Neural cell (in vitro differentiated cells): ENCODE measurements around the gene KCNIP2. TPM values are rescaled to one million over a fixed set of nuclear protein-coding genes. Genes with fewer than 3 reads are reported as not detected.

ENCODE experiments used
- H2AFZ ChIP-seq: fragments of 200-600, 300-800 bp; sonication (generic), shearing (Covaris generic); 2 replicates; pipeline ENCODE4 v1.6.0; 2014; ENCODE audit warnings: low read depth, mild to moderate bottlenecking, antibody characterized with exemption, low read length, moderate library complexity
- H3F3A ChIP-seq: fragments of 200-600 bp; shearing (Covaris generic); 2 replicates; pipeline ENCODE4 v1.6.1; 2016; ENCODE audit warnings: mild to moderate bottlenecking, moderate library complexity, mixed read lengths, antibody characterized with exemption, low read length; ENCODE audit not compliant: insufficient read depth, poor library complexity, severe bottlenecking
- H3K27ac ChIP-seq: fragments of 200-600, 300-800 bp; sonication (generic), shearing (Covaris generic); 2 replicates; pipeline ENCODE4 v1.5.1; 2014; ENCODE audit warnings: mild to moderate bottlenecking, low read length, moderate library complexity
- H3K27me3 ChIP-seq: fragments of 300-800, 200-600 bp; sonication (generic), shearing (Covaris generic); 2 replicates; pipeline ENCODE4 v1.6.0; 2014; ENCODE audit warnings: mild to moderate bottlenecking, low read depth, low read length, moderate library complexity; ENCODE audit not compliant: insufficient read depth
- H3K36me3 ChIP-seq: fragments of 300-800, 200-600 bp; sonication (generic), shearing (Covaris generic); 2 replicates; pipeline ENCODE4 v1.5.1; 2014; ENCODE audit warnings: mild to moderate bottlenecking, antibody characterized with exemption, low read length, moderate library complexity; ENCODE audit not compliant: insufficient read depth
- H3K4me2 ChIP-seq: fragments of 300-800, 200-600 bp; sonication (generic), shearing (Covaris generic); 2 replicates; pipeline ENCODE4 v1.6.0; 2014; ENCODE audit warnings: mild to moderate bottlenecking, low read length
- H3K4me3 ChIP-seq: fragments of 300-800, 200-600 bp; sonication (generic), shearing (Covaris generic); 2 replicates; pipeline ENCODE4 v1.5.1; 2014; ENCODE audit warnings: mild to moderate bottlenecking, low read length, moderate library complexity
- H3K79me2 ChIP-seq: fragments of 200-600 bp; shearing (Covaris generic); replicated peaks from 2 replicates; pipeline ENCODE4 v1.6.0; 2014; ENCODE audit warnings: mild to moderate bottlenecking, low read length, moderate library complexity; ENCODE audit not compliant: insufficient read depth
- H3K9ac ChIP-seq: fragments of 300-800, 200-600 bp; sonication (generic), shearing (Covaris generic); 2 replicates; pipeline ENCODE4 v1.6.1; 2016; ENCODE audit warnings: mild to moderate bottlenecking, low read length, mixed read lengths
- H3K9me2 ChIP-seq: fragments of 200-600 bp; shearing (Covaris generic); 2 replicates; pipeline ENCODE4 v1.6.1; 2016; ENCODE audit warnings: mild to moderate bottlenecking, low read length, mixed read lengths; ENCODE audit not compliant: insufficient read depth
- H3K9me3 ChIP-seq: fragments of 200-600, 300-800 bp; sonication (generic), shearing (Covaris generic); 2 replicates; pipeline ENCODE4 v1.6.1; 2016; ENCODE audit warnings: mild to moderate bottlenecking, mixed run types, low read length, moderate library complexity, mixed read lengths
- H4K20me1 ChIP-seq: fragments of 200-600 bp; shearing (Covaris generic); 2 replicates; pipeline ENCODE4 v1.6.1; 2016; ENCODE audit warnings: mild to moderate bottlenecking, mixed run types; ENCODE audit not compliant: insufficient read depth
- EP300 ChIP-seq: fragments of 450-650 bp; conservative IDR thresholded peaks from 2 replicates; pipeline ENCODE4 v1.6.1; 2014; ENCODE audit warnings: antibody characterized with exemption, mild to moderate bottlenecking, moderate library complexity; ENCODE audit not compliant: poor library complexity, severe bottlenecking
- EZH2 ChIP-seq: fragments of 200-600, 300-800 bp; shearing (Covaris generic), sonication (generic); IDR thresholded peaks from 2 replicates; pipeline ENCODE4 v1.6.1; 2014; ENCODE audit warnings: antibody characterized with exemption, low read length, borderline replicate concordance, mild to moderate bottlenecking; ENCODE audit not compliant: insufficient read depth, poor library complexity, severe bottlenecking
- MXI1 ChIP-seq: fragments of 450-650 bp; conservative IDR thresholded peaks from 2 replicates; pipeline ENCODE4 v1.6.1; 2014; ENCODE audit warnings: antibody characterized with exemption, mild to moderate bottlenecking; ENCODE audit not compliant: poor library complexity, severe bottlenecking
- POLR2AphosphoS5 ChIP-seq: IDR thresholded peaks from 2 replicates; pipeline ENCODE4 v1.6.1; 2012
- RAD21 ChIP-seq: fragments of 450-650 bp; conservative IDR thresholded peaks from 2 replicates; pipeline ENCODE4 v1.6.1; 2014; ENCODE audit warnings: antibody characterized with exemption, mild to moderate bottlenecking, moderate library complexity
- SMC3 ChIP-seq: fragments of 450-650 bp; conservative IDR thresholded peaks from 2 replicates; pipeline ENCODE4 v1.6.1; 2014; ENCODE audit warnings: antibody characterized with exemption, mild to moderate bottlenecking, moderate library complexity; ENCODE audit not compliant: poor library complexity
- TAF1 ChIP-seq: IDR thresholded peaks from 2 replicates; pipeline ENCODE4 v1.6.1; 2012; ENCODE audit warnings: low read depth
- polyA plus RNA-seq: library from polyadenylated mRNA; depleted of rRNA; stranded (reverse); fragments of >200 nt; gene quantifications from 2 replicates; pipeline ENCODE4 v1.2.3, GENCODE V29; 2014
- TF ChIP-seq, protein P1 (sequence below): IDR thresholded peaks from 2 replicates; pipeline ENCODE4 v1.6.1; 2012; ENCODE audit warnings: borderline replicate concordance
- TF ChIP-seq, protein P2 (sequence below): fragments of 450-650 bp; IDR thresholded peaks from 2 replicates; pipeline ENCODE4 v1.5.1; 2014; ENCODE audit warnings: antibody characterized with exemption, mild to moderate bottlenecking, moderate library complexity; ENCODE audit not compliant: poor library complexity, severe bottlenecking

Gene KCNIP2
- polyA plus RNA-seq, 1 donor from 2014 or later: 10.0 TPM

DNA sequence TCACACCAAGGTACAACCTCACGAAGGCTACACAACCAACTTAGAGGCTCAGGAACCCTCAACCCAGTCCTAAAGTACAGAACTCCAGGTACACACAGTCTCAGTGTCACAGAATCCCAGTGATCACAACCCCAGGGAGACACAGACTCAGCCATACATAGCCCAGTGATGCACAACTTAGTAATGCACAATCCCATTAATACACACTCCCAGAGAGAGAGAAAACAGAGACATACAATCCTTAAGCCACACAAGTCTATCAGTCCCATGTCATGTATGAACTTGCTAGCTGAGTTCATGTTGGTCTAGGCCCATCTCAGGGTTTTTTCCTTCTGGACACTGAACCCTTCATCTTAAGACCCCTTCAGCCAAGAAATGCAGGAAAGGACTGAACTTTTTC, 4.6 kb downstream of the KCNIP2 start:
- Histone ChIP-seq H3K9ac (no peak overlapping the region), H3F3A (no peaks in the 10 kb centered on the region), H3K9me3 (no peaks in the 10 kb centered on the region), H3K27ac (no peak overlapping the region), H3K4me2 (no peak overlapping the region), H4K20me1 (no peaks in the 10 kb centered on the region), H3K27me3 (peaks cover 26% of the 10 kb centered on the region), H3K4me3 (peak overlapping the region; percentile 50), H2AFZ (no peak overlapping the region), H3K9me2 (no peaks in the 10 kb centered on the region), H3K79me2 (no peaks in the 10 kb centered on the region), H3K36me3 (no peaks in the 10 kb centered on the region)
- no peak for TF ChIP-seq EP300
- no peak for TF ChIP-seq MXI1
- TF ChIP-seq, protein P1, sequence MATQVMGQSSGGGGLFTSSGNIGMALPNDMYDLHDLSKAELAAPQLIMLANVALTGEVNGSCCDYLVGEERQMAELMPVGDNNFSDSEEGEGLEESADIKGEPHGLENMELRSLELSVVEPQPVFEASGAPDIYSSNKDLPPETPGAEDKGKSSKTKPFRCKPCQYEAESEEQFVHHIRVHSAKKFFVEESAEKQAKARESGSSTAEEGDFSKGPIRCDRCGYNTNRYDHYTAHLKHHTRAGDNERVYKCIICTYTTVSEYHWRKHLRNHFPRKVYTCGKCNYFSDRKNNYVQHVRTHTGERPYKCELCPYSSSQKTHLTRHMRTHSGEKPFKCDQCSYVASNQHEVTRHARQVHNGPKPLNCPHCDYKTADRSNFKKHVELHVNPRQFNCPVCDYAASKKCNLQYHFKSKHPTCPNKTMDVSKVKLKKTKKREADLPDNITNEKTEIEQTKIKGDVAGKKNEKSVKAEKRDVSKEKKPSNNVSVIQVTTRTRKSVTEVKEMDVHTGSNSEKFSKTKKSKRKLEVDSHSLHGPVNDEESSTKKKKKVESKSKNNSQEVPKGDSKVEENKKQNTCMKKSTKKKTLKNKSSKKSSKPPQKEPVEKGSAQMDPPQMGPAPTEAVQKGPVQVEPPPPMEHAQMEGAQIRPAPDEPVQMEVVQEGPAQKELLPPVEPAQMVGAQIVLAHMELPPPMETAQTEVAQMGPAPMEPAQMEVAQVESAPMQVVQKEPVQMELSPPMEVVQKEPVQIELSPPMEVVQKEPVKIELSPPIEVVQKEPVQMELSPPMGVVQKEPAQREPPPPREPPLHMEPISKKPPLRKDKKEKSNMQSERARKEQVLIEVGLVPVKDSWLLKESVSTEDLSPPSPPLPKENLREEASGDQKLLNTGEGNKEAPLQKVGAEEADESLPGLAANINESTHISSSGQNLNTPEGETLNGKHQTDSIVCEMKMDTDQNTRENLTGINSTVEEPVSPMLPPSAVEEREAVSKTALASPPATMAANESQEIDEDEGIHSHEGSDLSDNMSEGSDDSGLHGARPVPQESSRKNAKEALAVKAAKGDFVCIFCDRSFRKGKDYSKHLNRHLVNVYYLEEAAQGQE: no peak
- TF ChIP-seq RAD21: no peak
- TF ChIP-seq POLR2AphosphoS5: no peak
- no peak for TF ChIP-seq TAF1
- TF ChIP-seq, protein P2, sequence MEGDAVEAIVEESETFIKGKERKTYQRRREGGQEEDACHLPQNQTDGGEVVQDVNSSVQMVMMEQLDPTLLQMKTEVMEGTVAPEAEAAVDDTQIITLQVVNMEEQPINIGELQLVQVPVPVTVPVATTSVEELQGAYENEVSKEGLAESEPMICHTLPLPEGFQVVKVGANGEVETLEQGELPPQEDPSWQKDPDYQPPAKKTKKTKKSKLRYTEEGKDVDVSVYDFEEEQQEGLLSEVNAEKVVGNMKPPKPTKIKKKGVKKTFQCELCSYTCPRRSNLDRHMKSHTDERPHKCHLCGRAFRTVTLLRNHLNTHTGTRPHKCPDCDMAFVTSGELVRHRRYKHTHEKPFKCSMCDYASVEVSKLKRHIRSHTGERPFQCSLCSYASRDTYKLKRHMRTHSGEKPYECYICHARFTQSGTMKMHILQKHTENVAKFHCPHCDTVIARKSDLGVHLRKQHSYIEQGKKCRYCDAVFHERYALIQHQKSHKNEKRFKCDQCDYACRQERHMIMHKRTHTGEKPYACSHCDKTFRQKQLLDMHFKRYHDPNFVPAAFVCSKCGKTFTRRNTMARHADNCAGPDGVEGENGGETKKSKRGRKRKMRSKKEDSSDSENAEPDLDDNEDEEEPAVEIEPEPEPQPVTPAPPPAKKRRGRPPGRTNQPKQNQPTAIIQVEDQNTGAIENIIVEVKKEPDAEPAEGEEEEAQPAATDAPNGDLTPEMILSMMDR: no peak
- no peak for TF ChIP-seq SMC3
- TF ChIP-seq EZH2: no peak

DNA sequence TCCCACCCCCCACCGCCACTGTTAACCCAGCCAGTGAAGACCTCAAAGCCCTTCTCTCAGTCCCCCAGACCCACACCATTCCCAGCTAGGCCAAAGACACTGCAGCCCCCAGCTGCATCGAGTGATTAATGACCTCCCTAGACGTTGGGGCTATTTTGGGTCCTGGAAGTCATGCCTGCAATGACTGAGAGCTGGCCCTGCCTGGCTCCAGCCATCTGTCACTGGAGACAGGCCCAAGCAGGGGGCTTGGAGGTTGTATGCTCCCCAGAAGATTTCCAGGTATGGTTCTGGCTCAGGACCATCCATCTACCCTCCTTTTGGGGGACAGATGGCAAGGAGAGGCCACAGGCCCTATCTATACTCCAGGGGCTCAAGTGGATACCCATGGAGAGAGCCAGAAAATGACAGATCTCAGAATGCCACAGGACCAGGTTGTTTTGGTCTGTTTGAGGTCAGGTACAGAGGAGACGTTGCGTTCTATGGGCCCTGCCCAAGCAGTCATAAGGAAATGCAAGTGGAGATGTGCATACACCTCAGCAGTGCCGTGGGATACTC, 5.1 kb downstream of the KCNIP2 start:
- Histone ChIP-seq H3K4me2 (no peak overlapping the region), H3K36me3 (no peaks in the 10 kb centered on the region), H2AFZ (no peak overlapping the region), H3K9ac (no peak overlapping the region), H3K79me2 (no peaks in the 10 kb centered on the region), H3K4me3 (no peak overlapping the region), H3K9me2 (no peaks in the 10 kb centered on the region), H4K20me1 (no peaks in the 10 kb centered on the region), H3K9me3 (no peaks in the 10 kb centered on the region), H3F3A (no peaks in the 10 kb centered on the region), H3K27me3 (peaks cover 26% of the 10 kb centered on the region), H3K27ac (no peak overlapping the region)
- TF ChIP-seq SMC3 (no peak), EP300 (no peak), MXI1 (no peak), EZH2 (no peak), TAF1 (no peak)
- TF ChIP-seq, protein P2: no peak
